ENCODE data around the gene C10orf53. TPM values are rescaled to one million over a fixed set of nuclear protein-coding genes. Genes with fewer than 3 reads are reported as not detected.

C10orf53 gene
- total RNA-seq, 1 experiment from 2014 or later: not detected

GRCh38 chr10:49707585-49707984 lies 28.1 kb downstream of the C10orf53 start:
- Histone ChIP-seq H3K79me2 (ENCODE audit: insufficient read depth, low read length) (no peaks in the 10 kb centered on the region), H3K18ac (ENCODE audit: insufficient read length, low read depth, low read length) (no peak overlapping the region), H4K91ac (ENCODE audit: insufficient read length, low read depth, low read length) (no peak overlapping the region), H2BK12ac (ENCODE audit: insufficient read length, low read depth, low read length) (no peak overlapping the region), H3K56ac (ENCODE audit: insufficient read length, low read depth, low read length) (no peak overlapping the region), H2BK120ac (ENCODE audit: low read depth, low read length, poor library complexity, severe bottlenecking) (no peak overlapping the region), H3K4ac (ENCODE audit: low read depth, low read length) (no peak overlapping the region), H2BK5ac (ENCODE audit: insufficient read length, low read length) (no peak overlapping the region), H3K14ac (ENCODE audit: insufficient read depth, low read length) (no peak overlapping the region), H3K4me2 (ENCODE audit: insufficient read depth, insufficient read length, low read length) (no peak overlapping the region), H3K23ac (ENCODE audit: insufficient read length, low read depth, low read length) (no peak overlapping the region), H4K8ac (replicated peaks; ENCODE audit: insufficient read length, low read depth, low read length) (no peak overlapping the region), H3K79me1 (ENCODE audit: insufficient read depth, low read depth, low read length, poor library complexity, severe bottlenecking) (no peaks in the 10 kb centered on the region), H3T11ph (ENCODE audit: low read length) (no peak overlapping the region), H4K5ac (ENCODE audit: insufficient read length, low read depth, low read length) (no peak overlapping the region), H3K23me2 (ENCODE audit: insufficient read length, low read depth, low read length, poor library complexity, severe bottlenecking) (no peaks in the 10 kb centered on the region), H3K9me3 (ENCODE audit: control insufficient read depth, low read depth, low read length) (no peaks in the 10 kb centered on the region), H3K27ac (ENCODE audit: insufficient read length, low read depth, low read length) (no peak overlapping the region), H2BK15ac (ENCODE audit: low read depth, low read length) (no peak overlapping the region), H2BK20ac (ENCODE audit: low read depth, low read length, poor library complexity, severe bottlenecking) (no peak overlapping the region), H3K4me1 (ENCODE audit: insufficient read depth, low read length) (no peaks in the 10 kb centered on the region), H2AFZ (ENCODE audit: low read length) (no peak overlapping the region), H3K27me3 (ENCODE audit: insufficient read depth, low read length) (no peaks in the 10 kb centered on the region), H4K20me1 (ENCODE audit: control insufficient read depth, insufficient read depth, insufficient read length) (no peaks in the 10 kb centered on the region), H2AK5ac (ENCODE audit: insufficient read length, low read length) (no peak overlapping the region), H3K9ac (ENCODE audit: extremely low read depth, insufficient read length, low read length) (no peak overlapping the region)
- WGBS (ENCODE audit: extremely low coverage, insufficient read length, low lambda C conversion rate): no CpG with 5 or more reads among the region's 3 CpGs
- H3K9me3 Mint-ChIP-seq: peaks cover 7 to 13% of the 10 kb centered on the region in 2 experiments; a peak in 4 of 5 replicates
- H3K4me1 Mint-ChIP-seq: no peaks in the 10 kb centered on the region
- DNase-seq: no peak
- no peak for TF ChIP-seq CTCF (conservative IDR thresholded peaks at IDR 0.05)
- H3K27me3 Mint-ChIP-seq (ENCODE audit: low read depth): peaks cover 53% of the 10 kb centered on the region
- H3K27ac Mint-ChIP-seq: no peak overlapping the region
- no peak overlapping the region for H3K4me3 Mint-ChIP-seq
- H3K36me3 Mint-ChIP-seq (ENCODE audit: insufficient read depth in 1 of 3, low read depth in 3 of 3): peaks cover 0 to 4% (median 0%) of the 10 kb centered on the region in 3 experiments; a peak in 1 of 7 replicates
